HUES48 (cell line): ENCODE measurements around the gene KCNG4.

Experiments used
- H3K27ac ChIP-seq: one replicate; pipeline ENCODE4 v1.7.0; 2013; ENCODE audit warnings: low read depth, low read length, inconsistent platforms
- H3K27me3 ChIP-seq: 2 replicates; pipeline ENCODE4 v1.6.1; 2013; ENCODE audit warnings: mild to moderate bottlenecking, low read length; ENCODE audit not compliant: control insufficient read depth, insufficient read depth
- H3K36me3 ChIP-seq: 2 replicates; pipeline ENCODE4 v1.6.1; 2013; ENCODE audit warnings: low read length; ENCODE audit not compliant: control insufficient read depth, insufficient read depth
- H3K4me1 ChIP-seq: 2 replicates; pipeline ENCODE4 v1.6.1; 2013; ENCODE audit warnings: mild to moderate bottlenecking, low read length; ENCODE audit not compliant: control insufficient read depth, insufficient read depth
- H3K4me3 ChIP-seq: 2 replicates; pipeline ENCODE4 v1.5.1; 2013; ENCODE audit warnings: mild to moderate bottlenecking, low read depth, low read length
- H3K9ac ChIP-seq: 2 replicates; pipeline ENCODE4 v1.6.1; 2013; ENCODE audit warnings: mild to moderate bottlenecking, low read depth, low read length, moderate library complexity
- H3K9me3 ChIP-seq: 2 replicates; pipeline ENCODE4 v1.6.1; 2013; ENCODE audit warnings: low read length; ENCODE audit not compliant: control insufficient read depth, insufficient read depth

KCNG4 gene

GRCh38 chr16:84195201-84196093, 44.4 kb downstream of the KCNG4 start:
- H3K4me3 ChIP-seq, result no peak overlapping the region
- no peak overlapping the region for H3K27ac ChIP-seq
- no peaks in the 10 kb centered on the region for H3K9me3 ChIP-seq
- H3K9ac ChIP-seq, result no peak overlapping the region
- no peaks in the 10 kb centered on the region for H3K27me3 ChIP-seq
- H3K36me3 ChIP-seq, result no peaks in the 10 kb centered on the region
- H3K4me1 ChIP-seq, result no peaks in the 10 kb centered on the region; the same call in 1 of the 2 replicates

GRCh38 chr16:84194470-84195200, 45.2 kb downstream of the KCNG4 start:
- H3K4me3 ChIP-seq, result no peak overlapping the region

GRCh38 chr16:84194018-84194417, 45.8 kb downstream of the KCNG4 start:
- Histone ChIP-seq H3K9ac (no peak overlapping the region), H3K27ac (no peak overlapping the region), H3K27me3 (no peaks in the 10 kb centered on the region), H3K4me3 (no peak overlapping the region), H3K9me3 (no peaks in the 10 kb centered on the region), H3K4me1 (no peaks in the 10 kb centered on the region; the same call in 1 of the 2 replicates), H3K36me3 (no peaks in the 10 kb centered on the region)

More at GRCh38 chr16:84194470-84195200, 45.2 kb downstream of the KCNG4 start:
- H3K36me3 ChIP-seq, result no peaks in the 10 kb centered on the region
- no peak overlapping the region for H3K9ac ChIP-seq
- H3K27me3 ChIP-seq, result no peaks in the 10 kb centered on the region
- no peak overlapping the region for H3K27ac ChIP-seq
- no peaks in the 10 kb centered on the region; the same call in 1 of the 2 replicates for H3K4me1 ChIP-seq
- H3K9me3 ChIP-seq, result no peaks in the 10 kb centered on the region

GRCh38 chr16:84193480-84193879, 46.3 kb downstream of the KCNG4 start:
- H3K36me3 ChIP-seq, result no peaks in the 10 kb centered on the region
- no peaks in the 10 kb centered on the region for H3K27me3 ChIP-seq
- no peak overlapping the region for H3K4me3 ChIP-seq
- no peaks in the 10 kb centered on the region; the same call in 1 of the 2 replicates for H3K4me1 ChIP-seq
- H3K27ac ChIP-seq, result no peak overlapping the region
- no peak overlapping the region for H3K9ac ChIP-seq
- no peaks in the 10 kb centered on the region for H3K9me3 ChIP-seq

GRCh38 chr16:84191466-84191865, 48.3 kb downstream of the KCNG4 start:
- Histone ChIP-seq H3K4me3 (no peak overlapping the region), H3K27ac (no peak overlapping the region), H3K27me3 (no peaks in the 10 kb centered on the region), H3K36me3 (no peaks in the 10 kb centered on the region), H3K9me3 (no peaks in the 10 kb centered on the region), H3K9ac (no peak overlapping the region), H3K4me1 (no peaks in the 10 kb centered on the region)

GRCh38 chr16:84190731-84191388, 49.0 kb downstream of the KCNG4 start, which contains the start of gene ADAD2:
ADAD2 (plus strand) TSS chr16:84191157; CDS start chr16:84191231, 74 bp downstream.
- Histone ChIP-seq H3K9me3 (no peaks in the 10 kb centered on the region), H3K27ac (no peak within 1 kb of the TSS), H3K4me1 (no peaks in the 10 kb centered on the region), H3K36me3 (no peaks in the 10 kb centered on the region), H3K4me3 (no peak within 1 kb of the TSS), H3K9ac (no peak within 1 kb of the TSS), H3K27me3 (no peaks in the 10 kb centered on the region)

- no peaks in the 10 kb centered on the region for H3K27me3 ChIP-seq
- peak within 1 kb of the TSS; percentile 96 for H3K4me3 ChIP-seq
- no peaks in the 10 kb centered on the region for H3K4me1 ChIP-seq
- H3K9me3 ChIP-seq, result no peaks in the 10 kb centered on the region
- H3K36me3 ChIP-seq, result peaks cover 35% of the 10 kb centered on the region
- H3K9ac ChIP-seq, result peak within 1 kb of the TSS; percentile 74
- peak within 1 kb of the TSS; percentile 35 for H3K27ac ChIP-seq
These were observed 53.0 kb downstream of the KCNG4 start, which contains the start of gene TAF1C for GRCh38 chr16:84186685-84187437. TAF1C (minus strand) TSS chr16:84187057; CDS start chr16:84184988, 2,069 bp downstream.

- H3K4me1 ChIP-seq, result no peaks in the 10 kb centered on the region
- H3K27ac ChIP-seq, result no peak overlapping the region
- no peaks in the 10 kb centered on the region for H3K9me3 ChIP-seq
- H3K36me3 ChIP-seq, result peaks cover 56% of the 10 kb centered on the region
- H3K4me3 ChIP-seq, result no peak overlapping the region
- no peaks in the 10 kb centered on the region for H3K27me3 ChIP-seq
- no peak overlapping the region for H3K9ac ChIP-seq
These were observed 55.0 kb downstream of the KCNG4 start for GRCh38 chr16:84184775-84185174.

- H3K27ac ChIP-seq, result no peak overlapping the region
- no peak overlapping the region for H3K9ac ChIP-seq
- no peaks in the 10 kb centered on the region for H3K4me1 ChIP-seq
- no peaks in the 10 kb centered on the region for H3K9me3 ChIP-seq
- no peak overlapping the region for H3K4me3 ChIP-seq
- H3K27me3 ChIP-seq, result no peaks in the 10 kb centered on the region
- peaks cover 63% of the 10 kb centered on the region for H3K36me3 ChIP-seq
These were observed 55.8 kb downstream of the KCNG4 start for GRCh38 chr16:84183911-84184591.

- no peak overlapping the region for H3K4me3 ChIP-seq
- H3K9ac ChIP-seq, result no peak overlapping the region
- no peaks in the 10 kb centered on the region for H3K27me3 ChIP-seq
- H3K9me3 ChIP-seq, result no peaks in the 10 kb centered on the region
- H3K36me3 ChIP-seq, result peaks cover 68% of the 10 kb centered on the region
- H3K27ac ChIP-seq, result no peak overlapping the region
- H3K4me1 ChIP-seq, result no peaks in the 10 kb centered on the region
These were observed 56.3 kb downstream of the KCNG4 start for GRCh38 chr16:84183572-84183875.
